ENCODE results near the gene CD1B. TPM values are rescaled to one million over a fixed set of nuclear protein-coding genes. Genes with fewer than 3 reads are reported as not detected.

The CD1B gene
- total and polyA plus RNA-seq, 2 experiments from 2014 or later: not detected

DNA sequence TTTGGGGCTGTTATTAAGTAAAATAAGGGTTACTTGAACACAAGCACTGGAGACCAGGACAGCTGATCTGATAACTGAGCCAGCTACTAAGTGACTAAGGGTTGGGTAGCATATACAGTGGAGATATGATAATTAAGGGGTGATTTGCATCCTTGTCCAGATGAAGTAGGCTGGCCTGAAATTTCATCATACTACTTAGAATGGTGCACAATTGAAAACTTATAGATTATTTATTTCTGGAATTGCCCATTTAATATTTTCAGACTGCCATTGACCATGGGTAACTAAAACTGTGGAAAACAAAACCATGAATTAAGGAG, 3.8 kb upstream of the CD1B start:
- no peak overlapping the region for H3K4me2 ChIP-seq
- H3K27ac Mint-ChIP-seq: no peak overlapping the region
- H3K9me3 Mint-ChIP-seq: no peaks in the 10 kb centered on the region; the same call in 2 of the 3 replicates
- no peak overlapping the region for H3K4me3 Mint-ChIP-seq
- no peaks in the 10 kb centered on the region; the same call in 1 of the 2 replicates for H4K20me1 ChIP-seq (replicated peaks; ENCODE audit: insufficient read depth)
- no peak for ATAC-seq
- H3K36me3 Mint-ChIP-seq (ENCODE audit: low read depth): no peaks in the 10 kb centered on the region
- no peak for DNase-seq (ENCODE audit: low spot score)
- H3K4me1 Mint-ChIP-seq: no peaks in the 10 kb centered on the region
- no peaks in the 10 kb centered on the region for H3K9me2 ChIP-seq (ENCODE audit: insufficient read depth)
- TF ChIP-seq, protein P1, sequence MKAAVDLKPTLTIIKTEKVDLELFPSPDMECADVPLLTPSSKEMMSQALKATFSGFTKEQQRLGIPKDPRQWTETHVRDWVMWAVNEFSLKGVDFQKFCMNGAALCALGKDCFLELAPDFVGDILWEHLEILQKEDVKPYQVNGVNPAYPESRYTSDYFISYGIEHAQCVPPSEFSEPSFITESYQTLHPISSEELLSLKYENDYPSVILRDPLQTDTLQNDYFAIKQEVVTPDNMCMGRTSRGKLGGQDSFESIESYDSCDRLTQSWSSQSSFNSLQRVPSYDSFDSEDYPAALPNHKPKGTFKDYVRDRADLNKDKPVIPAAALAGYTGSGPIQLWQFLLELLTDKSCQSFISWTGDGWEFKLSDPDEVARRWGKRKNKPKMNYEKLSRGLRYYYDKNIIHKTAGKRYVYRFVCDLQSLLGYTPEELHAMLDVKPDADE (IDR thresholded peaks at IDR 0.05): no peak
- TF ChIP-seq EZH2phosphoT487 (IDR thresholded peaks at IDR 0.05; ENCODE audit: unreplicated experiment) (no peak), ZNF114 (CRISPR knock-in tag; IDR thresholded peaks at IDR 0.05) (no peak), NANOG (IDR thresholded peaks at IDR 0.05; ENCODE audit: borderline replicate concordance) (no peak)
- H2AFZ ChIP-seq: peak overlapping the region; percentile 19; the same call in 1 of the 2 replicates
- H3K79me2 ChIP-seq (replicated peaks; ENCODE audit: insufficient read depth): no peaks in the 10 kb centered on the region
- H3K4me3 ChIP-seq: no peak overlapping the region
- no peaks in the 10 kb centered on the region for H3K4me1 ChIP-seq (ENCODE audit: insufficient read depth)
- no peaks in the 10 kb centered on the region for H3K27me3 ChIP-seq (ENCODE audit: insufficient read depth)
- no peaks in the 10 kb centered on the region for H3K36me3 ChIP-seq (ENCODE audit: insufficient read depth)
- H3K27me3 Mint-ChIP-seq (ENCODE audit: insufficient read depth, low read depth, poor library complexity): no peaks in the 10 kb centered on the region
- no peaks in the 10 kb centered on the region for H3F3A ChIP-seq (replicated peaks; ENCODE audit: low read depth)
- no peak overlapping the region for H3K27ac ChIP-seq (ENCODE audit: low read depth)

- H3K79me2 ChIP-seq (replicated peaks; ENCODE audit: insufficient read depth): no peaks in the 10 kb centered on the region
Observed at GRCh38 chr1:158334526-158335212, 3.3 kb upstream of the CD1B start.

More at GRCh38 chr1:158334526-158335212, 3.3 kb upstream of the CD1B start:
- no peak overlapping the region for H3K27ac ChIP-seq (ENCODE audit: low read depth)
- no peak overlapping the region for H3K4me3 ChIP-seq
- TF ChIP-seq EZH2 (IDR thresholded peaks at IDR 0.05; ENCODE audit: low read depth, unreplicated experiment) (no peak), CREB1 (CRISPR knock-in tag; IDR thresholded peaks at IDR 0.05; ENCODE audit: low read depth) (no peak), ZNF462 (CRISPR knock-in tag; IDR thresholded peaks at IDR 0.05) (no peak), ZNF114 (CRISPR knock-in tag; IDR thresholded peaks at IDR 0.05) (no peak), EZH2phosphoT487 (IDR thresholded peaks at IDR 0.05; ENCODE audit: unreplicated experiment) (no peak)
- TF ChIP-seq, protein P2, sequence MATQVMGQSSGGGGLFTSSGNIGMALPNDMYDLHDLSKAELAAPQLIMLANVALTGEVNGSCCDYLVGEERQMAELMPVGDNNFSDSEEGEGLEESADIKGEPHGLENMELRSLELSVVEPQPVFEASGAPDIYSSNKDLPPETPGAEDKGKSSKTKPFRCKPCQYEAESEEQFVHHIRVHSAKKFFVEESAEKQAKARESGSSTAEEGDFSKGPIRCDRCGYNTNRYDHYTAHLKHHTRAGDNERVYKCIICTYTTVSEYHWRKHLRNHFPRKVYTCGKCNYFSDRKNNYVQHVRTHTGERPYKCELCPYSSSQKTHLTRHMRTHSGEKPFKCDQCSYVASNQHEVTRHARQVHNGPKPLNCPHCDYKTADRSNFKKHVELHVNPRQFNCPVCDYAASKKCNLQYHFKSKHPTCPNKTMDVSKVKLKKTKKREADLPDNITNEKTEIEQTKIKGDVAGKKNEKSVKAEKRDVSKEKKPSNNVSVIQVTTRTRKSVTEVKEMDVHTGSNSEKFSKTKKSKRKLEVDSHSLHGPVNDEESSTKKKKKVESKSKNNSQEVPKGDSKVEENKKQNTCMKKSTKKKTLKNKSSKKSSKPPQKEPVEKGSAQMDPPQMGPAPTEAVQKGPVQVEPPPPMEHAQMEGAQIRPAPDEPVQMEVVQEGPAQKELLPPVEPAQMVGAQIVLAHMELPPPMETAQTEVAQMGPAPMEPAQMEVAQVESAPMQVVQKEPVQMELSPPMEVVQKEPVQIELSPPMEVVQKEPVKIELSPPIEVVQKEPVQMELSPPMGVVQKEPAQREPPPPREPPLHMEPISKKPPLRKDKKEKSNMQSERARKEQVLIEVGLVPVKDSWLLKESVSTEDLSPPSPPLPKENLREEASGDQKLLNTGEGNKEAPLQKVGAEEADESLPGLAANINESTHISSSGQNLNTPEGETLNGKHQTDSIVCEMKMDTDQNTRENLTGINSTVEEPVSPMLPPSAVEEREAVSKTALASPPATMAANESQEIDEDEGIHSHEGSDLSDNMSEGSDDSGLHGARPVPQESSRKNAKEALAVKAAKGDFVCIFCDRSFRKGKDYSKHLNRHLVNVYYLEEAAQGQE (IDR thresholded peaks at IDR 0.05; ENCODE audit: unreplicated experiment): no peak
- TF ChIP-seq, protein P1 (IDR thresholded peaks at IDR 0.05): no peak
- no peak overlapping the region for H3K4me2 ChIP-seq
- Mint-ChIP-seq H3K27me3 (ENCODE audit: insufficient read depth, low read depth, poor library complexity) (no peaks in the 10 kb centered on the region), H3K9me3 (no peaks in the 10 kb centered on the region; the same call in 2 of the 3 replicates), H3K36me3 (ENCODE audit: low read depth) (no peaks in the 10 kb centered on the region), H3K27ac (no peak overlapping the region), H3K4me1 (no peaks in the 10 kb centered on the region), H3K4me3 (no peak overlapping the region)
- peak overlapping the region; percentile 19; the same call in 1 of the 2 replicates for H2AFZ ChIP-seq
- no peak for ATAC-seq
- H3K36me3 ChIP-seq (ENCODE audit: insufficient read depth): no peaks in the 10 kb centered on the region
- DNase-seq (ENCODE audit: low spot score): no peak
- no peaks in the 10 kb centered on the region for H3K4me1 ChIP-seq (ENCODE audit: insufficient read depth)
- no peaks in the 10 kb centered on the region for H3K27me3 ChIP-seq (ENCODE audit: insufficient read depth)
- no peaks in the 10 kb centered on the region; the same call in 1 of the 2 replicates for H4K20me1 ChIP-seq (replicated peaks; ENCODE audit: insufficient read depth)
- no peaks in the 10 kb centered on the region for H3F3A ChIP-seq (replicated peaks; ENCODE audit: low read depth)
- H3K9me2 ChIP-seq (ENCODE audit: insufficient read depth): no peaks in the 10 kb centered on the region

Data from GM23338 (cell line).